Kidney glomerular epithelial cell (primary cell): ENCODE data around the gene CCNB1IP1.
"Not testable (repeated sequence)": the region's sequence is repeated elsewhere in the genome, so short reads cannot be mapped to it uniquely, and the experiment has no call there.

Experiments used
- DNase-seq: peaks from one replicate; lab custom pipeline; 2025; lab: John Stamatoyannopoulos, UW

The CCNB1IP1 gene, protein sequence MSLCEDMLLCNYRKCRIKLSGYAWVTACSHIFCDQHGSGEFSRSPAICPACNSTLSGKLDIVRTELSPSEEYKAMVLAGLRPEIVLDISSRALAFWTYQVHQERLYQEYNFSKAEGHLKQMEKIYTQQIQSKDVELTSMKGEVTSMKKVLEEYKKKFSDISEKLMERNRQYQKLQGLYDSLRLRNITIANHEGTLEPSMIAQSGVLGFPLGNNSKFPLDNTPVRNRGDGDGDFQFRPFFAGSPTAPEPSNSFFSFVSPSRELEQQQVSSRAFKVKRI

DNA sequence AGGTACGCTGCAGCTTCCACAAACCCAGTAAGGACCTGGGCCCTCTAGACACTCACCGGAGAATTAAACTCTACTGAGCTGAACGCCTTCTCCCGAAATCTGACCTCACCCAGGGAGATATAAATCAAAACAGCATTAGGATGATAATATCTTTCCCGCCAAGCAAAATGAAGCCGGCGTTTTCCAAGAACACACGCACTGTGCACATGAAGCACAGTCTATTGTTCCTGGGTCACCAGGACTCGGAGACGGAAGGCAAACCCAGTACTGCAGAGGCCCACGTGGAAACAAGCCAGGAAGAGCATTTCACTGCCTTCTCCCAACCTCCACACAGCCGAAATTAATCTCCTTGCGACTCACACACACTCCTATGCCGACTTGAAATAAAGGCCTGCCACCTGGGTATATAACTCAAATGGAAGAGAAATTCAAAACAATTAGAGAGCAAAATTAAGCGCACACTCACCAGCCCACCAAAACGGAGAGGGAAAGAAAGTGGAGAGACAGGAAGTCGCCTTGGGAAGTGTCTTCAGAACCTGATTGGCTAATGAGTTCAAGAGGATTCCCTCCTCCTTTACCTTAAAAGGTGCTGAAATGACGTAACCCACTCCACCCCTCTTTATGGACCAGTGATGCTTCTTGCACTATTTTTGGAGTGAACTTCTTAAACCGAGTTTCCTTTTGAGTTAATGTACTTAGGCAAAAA lies at the start of gene CCNB1IP1:
Gene CCNB1IP1 (minus strand): TSS at position 492 of the 706 bp plus-strand sequence. CDS start 16,756 bp downstream, outside the sequence.
- peak; percentile 91 for DNase-seq

DNA sequence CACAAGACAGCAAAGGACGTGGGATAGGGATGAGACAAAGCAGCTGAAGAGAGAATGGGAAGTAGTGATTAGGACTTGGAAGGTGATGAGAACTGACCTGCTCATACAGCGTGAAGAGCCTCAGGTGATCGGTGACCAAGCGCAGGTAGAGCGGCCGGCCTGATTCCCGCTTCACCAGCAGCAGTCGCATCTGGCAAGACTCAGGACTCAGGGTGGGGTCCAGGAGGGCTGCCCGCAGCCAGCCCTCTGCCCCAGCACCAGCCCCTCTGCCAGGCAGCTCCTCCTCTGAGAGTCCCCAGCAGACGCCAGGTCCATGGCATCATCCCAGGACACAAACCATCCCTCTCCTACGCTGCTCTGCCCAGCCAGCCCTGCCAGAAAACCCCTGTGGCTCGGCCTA lies 49.4 kb upstream of the CCNB1IP1 start:
- DNase-seq: no peak

DNA sequence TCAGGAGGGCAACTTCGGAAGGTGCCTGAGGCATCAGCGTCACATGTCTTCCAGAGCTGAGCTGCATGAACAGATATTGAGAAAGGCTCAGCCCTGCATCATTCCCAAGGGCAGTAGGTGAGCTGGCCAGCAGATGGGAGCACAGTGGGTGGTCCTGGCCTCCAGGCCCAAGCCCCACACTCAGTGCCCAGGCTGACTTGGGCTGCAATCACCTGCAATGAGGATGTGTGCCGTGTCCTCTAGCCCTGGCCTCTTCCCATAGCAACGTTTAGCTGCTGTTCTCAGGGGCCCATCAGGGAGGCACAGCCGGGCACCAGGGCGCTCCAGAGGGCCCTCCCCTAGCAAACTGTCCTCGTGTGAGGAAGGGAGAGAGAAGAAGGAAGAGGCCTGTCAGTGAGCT lies 48.3 kb upstream of the CCNB1IP1 start:
- no peak for DNase-seq

DNA sequence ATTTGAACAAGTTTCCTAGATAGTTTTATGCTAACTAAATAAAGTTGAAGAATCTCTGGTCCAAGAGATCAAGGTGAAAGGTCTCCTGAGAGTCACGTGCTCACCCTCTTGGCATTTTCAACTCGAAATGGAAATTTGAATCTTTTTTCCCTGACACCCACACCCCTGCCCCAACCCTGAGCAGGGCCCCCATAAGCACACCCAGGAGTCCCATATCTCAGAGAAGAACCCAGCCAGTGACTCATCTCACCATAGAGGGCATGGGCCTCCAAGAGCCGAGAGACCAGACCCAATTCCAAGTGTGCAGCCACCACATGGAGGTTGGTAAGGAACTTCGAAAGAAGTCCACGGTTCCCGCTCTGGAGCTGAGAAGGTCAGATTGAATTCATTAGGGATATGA lies 47.6 kb upstream of the CCNB1IP1 start:
- no peak for DNase-seq

DNA sequence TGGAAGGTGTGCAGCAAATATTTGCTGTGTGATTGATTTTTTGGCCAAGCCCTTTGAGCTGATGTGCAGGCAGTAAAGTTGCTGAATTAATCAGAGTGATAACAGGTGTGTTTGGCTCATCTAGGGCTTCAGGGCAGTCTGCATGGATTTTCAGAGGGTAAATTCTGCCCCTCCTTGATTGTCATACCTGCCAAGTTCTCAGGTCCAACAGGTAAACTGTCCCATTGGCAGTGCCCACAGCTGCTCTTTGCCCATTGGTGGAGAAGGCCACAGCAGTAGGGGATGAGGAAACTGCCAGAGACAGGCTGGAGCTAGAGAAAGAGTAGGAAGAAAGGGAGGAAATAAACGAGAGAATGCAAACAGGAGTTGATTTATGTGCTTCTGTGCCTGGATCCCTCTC lies 46.7 kb upstream of the CCNB1IP1 start:
- DNase-seq: no peak

DNA sequence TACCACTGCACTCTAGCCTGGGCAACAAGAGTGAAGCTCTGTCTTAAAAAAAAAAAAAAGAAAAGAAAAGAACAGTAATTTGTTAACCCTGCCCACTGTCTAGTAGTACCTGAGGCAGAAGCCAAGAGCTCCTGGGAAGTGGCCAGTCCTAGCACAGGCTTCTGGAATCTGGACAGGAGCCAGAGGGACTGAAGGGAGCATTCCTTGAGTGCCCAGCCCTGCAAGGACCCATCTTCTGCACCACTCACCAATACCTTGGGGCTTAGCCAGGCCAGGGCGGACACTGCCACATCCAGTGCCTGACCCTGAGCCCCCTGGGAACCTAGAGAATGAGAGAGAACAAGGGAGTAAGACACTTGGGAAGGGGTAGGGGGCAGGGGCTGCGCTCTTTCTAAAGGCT lies 44.1 kb upstream of the CCNB1IP1 start:
- DNase-seq: no peak

DNA sequence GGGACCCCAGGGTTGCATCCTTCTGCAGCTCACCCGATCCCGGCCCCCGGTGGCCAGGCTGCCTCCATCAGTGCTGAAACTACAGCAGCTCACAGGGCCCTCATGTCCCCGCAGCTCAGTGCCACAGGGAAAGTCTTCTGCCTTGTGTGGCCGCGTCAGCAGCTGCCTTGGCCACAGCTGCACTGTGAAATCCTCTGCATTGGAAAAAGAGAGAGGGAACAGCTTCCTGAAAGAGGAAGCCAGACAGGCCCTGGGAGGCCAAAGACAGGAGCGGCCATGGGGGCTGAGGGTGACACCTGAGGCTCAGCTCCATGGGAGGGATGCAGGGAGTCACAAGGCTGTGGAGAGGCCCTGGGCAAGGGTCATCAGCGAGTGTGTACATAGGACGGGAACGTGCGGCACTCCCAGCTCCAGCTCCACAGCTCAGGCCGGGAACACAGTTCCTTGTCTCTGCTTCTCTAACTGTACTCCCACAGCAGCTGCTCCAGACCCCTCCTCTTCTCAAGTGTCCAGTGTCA lies 43.1 kb upstream of the CCNB1IP1 start:
- no peak for DNase-seq

DNA sequence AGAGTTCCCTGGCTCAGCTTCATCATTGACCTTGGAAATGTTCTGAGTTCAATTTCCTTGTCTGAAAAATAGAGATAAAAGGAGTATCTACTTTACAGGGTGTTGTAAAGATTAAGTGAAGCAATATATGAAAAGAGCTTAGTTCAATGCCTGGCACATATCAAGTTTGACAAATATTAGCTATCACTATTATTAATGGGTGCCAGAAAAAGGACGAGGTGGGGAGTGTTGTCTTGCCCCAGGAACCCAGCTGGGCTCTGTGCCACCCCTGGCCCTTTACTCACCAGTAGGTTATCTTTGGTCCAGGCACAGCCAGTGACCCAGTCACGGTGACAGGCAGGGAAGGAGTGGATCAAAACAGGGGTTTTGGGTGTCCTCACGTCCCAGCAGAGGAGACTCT lies 42.4 kb upstream of the CCNB1IP1 start:
- DNase-seq: no peak

DNA sequence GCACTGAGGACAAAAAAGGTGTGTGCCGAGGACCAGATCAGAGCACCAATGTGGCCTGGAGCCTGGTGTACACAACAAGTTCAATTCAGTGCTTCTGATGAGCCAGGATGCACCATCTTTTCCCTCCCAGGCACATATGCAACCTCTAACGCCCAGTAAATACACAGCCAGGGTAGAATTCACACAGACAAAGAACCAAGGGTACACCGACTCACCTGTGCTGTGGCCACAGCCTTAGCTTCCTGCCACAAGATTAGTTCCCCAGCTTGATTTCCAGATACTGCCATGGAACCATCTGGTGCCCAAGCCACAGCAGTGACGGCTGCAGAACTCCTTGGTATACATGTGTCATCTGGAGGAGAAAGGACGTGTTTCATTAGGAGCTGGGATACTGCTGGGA lies 39.7 kb upstream of the CCNB1IP1 start:
- DNase-seq: no peak

DNA sequence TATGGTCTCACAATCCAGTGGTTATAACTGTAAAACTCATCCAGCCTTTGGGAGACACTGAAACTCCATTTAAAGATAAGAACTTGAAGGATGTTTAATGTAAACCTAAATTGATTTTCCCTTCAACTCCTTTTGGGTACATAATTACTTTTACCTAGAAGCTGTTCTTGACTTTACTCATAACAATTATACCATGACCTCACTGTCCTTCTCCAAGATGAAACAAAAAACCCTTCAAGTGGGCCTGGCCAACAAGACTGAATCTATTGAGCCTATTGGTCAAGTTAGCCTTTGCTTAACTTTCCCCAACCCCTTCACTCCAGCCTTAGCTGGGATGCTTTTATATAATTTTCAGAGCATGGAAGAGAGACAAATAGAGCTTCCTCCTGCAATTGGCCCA lies 32.8 kb upstream of the CCNB1IP1 start:
- DNase-seq: no peak

DNA sequence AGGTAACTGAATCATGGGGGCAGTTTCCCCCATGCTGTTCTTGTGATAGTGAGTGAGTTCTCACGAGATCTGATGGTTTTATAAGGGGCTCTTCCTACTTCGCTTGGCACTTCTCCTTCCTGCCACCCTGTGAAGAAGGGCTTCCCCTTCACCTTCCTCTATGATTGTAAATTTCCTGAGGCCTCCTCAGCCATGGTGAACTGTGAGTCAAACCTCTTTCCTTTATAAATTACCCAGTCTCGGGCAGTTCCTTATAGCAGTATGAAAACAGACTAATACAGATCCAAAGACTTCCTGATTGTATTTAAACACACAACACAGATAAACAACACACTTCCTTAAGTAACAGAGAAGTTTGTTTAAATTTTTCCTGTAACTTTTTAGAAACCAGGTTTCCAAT lies 25.4 kb upstream of the CCNB1IP1 start:
- DNase-seq: not testable (repeated sequence)

DNA sequence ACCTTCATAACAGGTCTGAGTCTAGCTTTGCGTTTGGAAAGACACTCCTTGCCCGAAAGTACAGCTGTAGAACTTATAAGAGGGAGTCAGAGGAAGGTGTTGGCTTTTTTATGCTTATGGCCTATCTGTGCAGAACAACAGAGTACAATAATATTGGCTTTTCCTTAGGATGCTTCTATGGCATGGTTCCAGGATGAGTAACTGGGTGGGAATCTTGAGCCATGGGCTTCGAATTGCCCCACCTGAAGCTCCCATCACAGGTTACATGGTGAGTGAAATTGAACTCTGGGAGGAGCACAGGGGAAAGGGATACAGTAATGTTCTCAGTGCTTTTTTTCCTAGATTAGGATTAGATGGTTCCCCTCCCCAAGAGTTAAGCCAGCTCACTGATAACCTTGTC lies 23.3 kb upstream of the CCNB1IP1 start:
- no peak for DNase-seq

DNA sequence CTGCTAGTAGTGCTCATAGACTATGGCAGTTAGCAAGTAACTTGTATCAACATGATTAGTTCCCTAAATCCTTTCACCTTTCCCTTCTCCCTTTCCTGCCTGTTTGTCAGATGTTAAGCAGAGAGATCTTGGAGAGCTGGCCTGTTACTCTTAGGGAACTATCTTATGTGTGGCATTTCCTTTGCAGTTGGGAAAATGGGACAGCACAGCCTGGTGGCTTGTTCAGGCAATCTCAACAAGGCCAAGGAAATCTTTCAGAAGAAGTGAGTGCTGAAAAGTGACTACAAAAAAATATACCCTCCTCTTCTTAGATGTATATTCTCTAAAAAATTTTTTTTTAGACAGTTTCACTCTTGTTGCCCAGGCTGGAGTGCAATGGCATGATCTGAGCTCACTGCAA lies 17.8 kb upstream of the CCNB1IP1 start:
- no peak for DNase-seq

DNA sequence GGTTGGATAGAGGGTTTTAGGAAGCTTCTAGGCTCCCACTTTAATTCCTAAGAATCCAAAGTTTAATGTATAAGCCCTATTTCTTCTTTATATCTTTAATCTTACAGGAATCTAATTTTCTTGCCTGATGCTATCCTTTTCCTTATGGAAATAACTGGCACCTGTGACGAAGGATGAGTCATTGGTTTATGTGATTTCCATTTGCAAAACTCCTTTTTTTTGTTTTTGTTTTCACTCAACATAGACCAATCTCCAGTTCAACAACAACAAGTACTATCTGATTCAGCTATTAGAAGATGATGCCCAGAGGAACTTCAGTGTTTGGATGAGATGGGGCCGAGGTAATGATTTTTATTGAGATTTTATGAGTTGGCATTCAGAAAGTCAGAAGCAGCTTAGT lies 17.2 kb upstream of the CCNB1IP1 start:
- DNase-seq: no peak

DNA sequence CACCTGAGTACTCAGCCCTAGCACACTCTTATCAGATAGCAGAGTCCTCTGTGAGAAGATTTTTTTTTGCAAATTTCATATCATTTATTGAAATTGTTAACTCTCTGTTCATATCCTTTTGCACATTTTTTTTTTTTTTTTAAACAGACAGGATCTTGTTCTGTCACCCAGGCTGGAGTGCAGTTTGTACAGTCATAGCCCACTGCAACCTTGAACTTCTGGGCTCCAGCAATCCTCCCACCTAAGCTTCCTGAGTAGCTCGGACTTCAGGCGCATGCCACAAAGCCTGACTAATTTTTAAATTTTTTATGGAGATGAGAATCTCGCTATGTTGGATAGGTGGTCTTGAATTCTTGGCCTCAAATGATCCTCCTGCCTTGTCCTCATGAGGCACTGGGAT lies 14.7 kb upstream of the CCNB1IP1 start:
- DNase-seq: no peak

DNA sequence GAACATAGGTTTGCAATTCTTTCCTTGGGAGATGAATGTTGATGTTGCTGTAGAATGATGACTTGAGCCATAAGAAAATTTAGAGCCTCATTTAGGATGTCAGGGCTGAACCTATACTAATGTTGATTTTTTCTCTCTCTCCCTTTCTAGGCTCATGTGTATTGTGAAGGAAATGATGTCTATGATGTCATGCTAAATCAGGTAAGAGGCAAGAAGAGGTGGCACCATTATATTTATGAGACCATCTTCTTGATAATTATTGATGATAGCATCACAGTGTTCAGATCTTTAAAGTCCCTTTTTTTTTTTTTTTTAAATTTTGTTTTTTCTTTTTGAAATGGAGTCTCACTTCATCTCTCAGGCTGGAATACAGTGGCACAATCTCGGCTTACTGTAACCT lies 13.6 kb upstream of the CCNB1IP1 start:
- DNase-seq: no peak

DNA sequence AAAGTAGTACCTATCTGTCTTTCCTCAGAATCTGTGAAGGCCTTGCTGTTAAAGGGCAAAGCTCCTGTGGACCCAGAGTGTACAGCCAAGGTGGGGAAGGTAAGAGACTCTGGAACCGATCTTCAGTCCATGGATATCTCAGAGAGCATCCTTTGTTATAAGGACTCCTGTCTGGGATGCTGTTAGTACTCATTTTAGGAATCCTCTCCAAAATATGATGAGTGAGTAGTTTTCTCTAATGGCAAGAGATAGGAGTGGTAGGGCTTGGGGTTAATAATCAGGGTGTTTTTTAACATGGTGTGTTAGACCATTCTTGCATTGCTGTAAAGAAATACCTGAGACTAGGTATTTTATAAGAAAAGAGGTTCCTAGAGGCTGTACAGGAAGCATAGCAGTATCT lies 12.3 kb upstream of the CCNB1IP1 start:
- DNase-seq: no peak

DNA sequence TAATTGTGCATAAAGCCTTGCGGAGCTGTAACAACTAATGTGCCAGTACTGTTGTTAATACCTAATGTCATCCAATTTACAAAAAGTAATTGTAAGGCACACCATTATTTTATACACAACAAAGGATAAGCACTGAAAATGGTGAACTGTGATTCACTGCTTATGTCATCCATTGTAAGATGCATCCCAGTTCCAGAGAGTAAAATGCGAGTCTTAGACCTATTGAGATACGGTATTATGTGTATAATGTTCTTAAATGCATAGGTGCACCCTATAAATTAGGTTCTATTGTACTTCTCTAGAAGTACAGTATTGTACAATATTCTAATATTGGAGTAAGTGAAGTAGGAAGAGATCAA lies 10.8 kb upstream of the CCNB1IP1 start:
- DNase-seq: peak; percentile 22

DNA sequence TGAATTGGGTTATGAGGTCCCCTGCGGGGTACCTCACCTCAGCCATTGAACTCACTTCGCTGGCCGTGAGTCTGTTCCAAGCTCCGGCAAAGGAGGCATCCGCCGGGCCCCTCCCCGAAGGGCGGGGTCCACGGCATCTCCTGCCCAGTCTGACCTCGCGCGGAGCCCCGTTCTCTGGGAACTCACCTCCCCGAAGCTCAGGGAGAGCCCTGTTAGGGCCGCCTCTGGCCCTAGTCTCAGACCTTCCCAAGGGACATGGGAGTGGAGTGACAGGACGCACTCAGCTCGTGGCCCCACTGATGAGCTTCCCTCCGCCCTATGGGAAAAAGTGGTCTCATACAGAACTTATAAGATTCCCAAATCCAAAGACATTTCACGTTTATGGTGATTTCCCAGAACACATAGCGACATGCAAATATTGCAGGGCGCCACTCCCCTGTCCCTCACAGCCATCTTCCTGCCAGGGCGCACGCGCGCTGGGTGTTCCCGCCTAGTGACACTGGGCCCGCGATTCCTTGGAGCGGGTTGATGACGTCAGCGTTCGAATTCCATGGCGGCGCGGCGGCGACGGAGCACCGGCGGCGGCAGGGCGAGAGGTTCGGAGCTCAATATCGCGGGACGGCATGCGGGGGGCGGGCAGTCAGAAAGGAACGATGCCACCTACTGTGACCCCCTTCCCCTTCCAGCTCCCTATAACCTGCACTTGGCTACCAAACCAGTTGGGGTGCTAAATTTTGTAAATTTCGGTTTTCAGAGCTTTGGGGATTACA lies 10.2 kb upstream of the CCNB1IP1 start, which contains the start of gene PARP2:
Gene PARP2 (plus strand): TSS at position 544 of the 770 bp plus-strand sequence. CDS start 7 bp downstream, at position 551.
- peak; percentile 100 for DNase-seq

DNA sequence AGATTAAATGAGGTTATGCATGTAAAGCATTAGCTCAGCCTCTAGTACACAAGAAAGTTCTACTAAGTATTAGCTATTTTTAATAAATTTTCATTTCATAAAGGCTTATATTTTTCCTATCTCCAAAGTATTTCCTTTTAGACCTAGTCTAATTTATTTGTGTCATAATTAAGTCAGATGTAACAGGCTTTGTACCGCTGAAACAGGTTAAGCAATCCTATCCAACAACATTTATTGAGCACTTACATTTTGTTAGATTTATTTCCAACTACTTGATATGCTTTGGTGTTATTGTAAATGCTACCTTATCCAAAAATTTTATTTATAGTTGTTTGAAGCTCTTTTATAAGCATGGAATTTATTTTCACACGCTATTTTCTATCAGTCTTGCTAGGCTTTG lies 8.6 kb upstream of the CCNB1IP1 start:
- no peak for DNase-seq

DNA sequence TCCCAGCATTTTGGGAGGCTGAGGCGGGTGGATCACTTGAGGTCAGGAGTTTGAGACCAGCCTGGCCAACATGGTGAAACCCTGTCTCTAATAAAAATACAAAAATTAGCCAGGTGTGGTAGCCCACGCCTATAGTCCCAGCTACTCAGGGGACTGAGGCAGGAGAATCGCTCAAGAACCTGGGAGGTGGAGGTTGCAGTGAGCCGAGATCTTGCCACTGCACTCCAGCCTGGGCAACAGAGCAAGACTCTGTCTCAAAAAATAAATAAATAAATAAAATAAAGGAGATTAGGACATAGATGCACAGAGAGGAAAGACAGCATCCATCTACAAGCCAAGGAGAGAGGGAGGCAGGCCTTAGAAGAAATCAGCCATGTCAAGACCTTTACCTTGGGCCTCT lies 8.0 kb upstream of the CCNB1IP1 start:
- DNase-seq: not testable (repeated sequence)

DNA sequence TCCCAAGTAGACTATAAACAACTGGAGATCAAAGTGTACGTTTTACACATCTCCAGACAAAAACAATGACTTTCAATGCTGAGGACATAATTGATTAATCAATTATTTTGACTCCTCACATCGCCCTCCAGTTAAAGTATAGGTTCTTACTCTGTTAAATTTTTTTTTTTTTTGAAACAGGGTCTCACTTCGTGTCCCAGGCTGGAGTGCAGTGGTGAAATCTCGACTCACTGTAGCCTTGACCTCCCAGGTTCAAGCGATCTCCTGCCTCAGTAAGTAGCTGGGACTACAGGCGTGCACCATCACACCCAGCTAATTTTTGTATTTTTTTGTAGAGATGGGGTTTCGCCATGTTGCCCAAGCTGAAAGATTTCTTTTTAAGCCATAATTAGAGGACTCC lies 938 bp upstream of the CCNB1IP1 start:
- no peak for DNase-seq

DNA sequence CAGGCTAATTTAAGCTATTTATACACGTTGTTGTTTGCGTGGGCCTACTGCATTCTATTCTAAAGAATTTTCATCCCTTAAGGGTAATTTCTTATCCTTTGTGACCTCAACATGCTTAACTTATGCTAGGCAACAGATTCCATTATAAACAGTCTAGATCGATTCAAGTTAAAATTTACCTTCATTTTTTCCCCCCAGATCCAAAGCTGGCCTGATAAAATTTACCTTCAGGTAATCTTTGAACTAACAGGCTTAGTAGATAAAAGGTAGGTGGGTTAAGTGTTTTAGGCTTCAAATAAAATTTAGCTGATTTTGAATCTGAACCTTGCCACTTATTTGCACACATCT lies 389 bp upstream of the CCNB1IP1 start:
- no peak for DNase-seq
